Calu3 (cell line): ENCODE data around the gene MYO18B. TPM values are rescaled to one million over a fixed set of nuclear protein-coding genes. Genes with fewer than 3 reads are reported as not detected.

Source experiments
- BruUV-seq: library from RNA; stranded (reverse); fragments of 400-500 nt; replicated peaks from 2 replicates; lab custom pipeline; 2021; lab: Mats Ljungman, UMichigan
- CTCF ChIA-PET: fragments of 300-600 bp; sonication (Branson Sonifier 250); formaldehyde crosslinking; loops from one replicate; lab custom pipeline; 2022; ENCODE audit warnings: antibody characterized with exemption; lab: Charles Lee
- DNase-seq: peaks from one replicate; pipeline ENCODE4 v3.0.0; 2022
- H3K27ac Mint-ChIP-seq: one replicate; pipeline ENCODE4 v1.8.0; 2022; ENCODE audit warnings: mixed read lengths; ENCODE audit not compliant: unreplicated experiment
- H3K27me3 Mint-ChIP-seq: one replicate; pipeline ENCODE4 v1.8.0; 2022; ENCODE audit warnings: mixed read lengths; ENCODE audit not compliant: unreplicated experiment
- H3K36me3 Mint-ChIP-seq: one replicate; pipeline ENCODE4 v1.8.0; 2022; ENCODE audit warnings: mild to moderate bottlenecking, moderate library complexity, mixed read lengths; ENCODE audit not compliant: insufficient read depth, unreplicated experiment
- H3K4me1 Mint-ChIP-seq: one replicate; pipeline ENCODE4 v1.8.0; 2022; ENCODE audit warnings: mild to moderate bottlenecking, low read depth, mixed read lengths; ENCODE audit not compliant: unreplicated experiment
- H3K4me3 Mint-ChIP-seq: one replicate; pipeline ENCODE4 v1.8.0; 2022; ENCODE audit warnings: mild to moderate bottlenecking, low read depth, moderate library complexity, mixed read lengths; ENCODE audit not compliant: unreplicated experiment
- H3K9me3 Mint-ChIP-seq: one replicate; pipeline ENCODE4 v1.8.0; 2022; ENCODE audit warnings: low read depth, mixed read lengths; ENCODE audit not compliant: unreplicated experiment
- CTCF ChIP-seq: fragments of 200-600 bp; IDR thresholded peaks from one replicate; pipeline ENCODE4 v1.8.0; 2022; ENCODE audit warnings: antibody characterized with exemption; ENCODE audit not compliant: unreplicated experiment
- intact Hi-C: fragments of 100-400 bp; cut with micrococcal nuclease; formaldehyde crosslinking; loops from one replicate; pipeline ENCODE4 v1.10.0; 2022; ENCODE audit not compliant: unreplicated experiment
- total RNA-seq: library from RNA; stranded (reverse); gene quantifications from 2 replicates; pipeline ENCODE4 v1.2.3, GENCODE V29; 2022

The MYO18B gene
- total RNA-seq, 1 experiment from 2014 or later, result 0.59 TPM

GRCh38 chr22:25899566-25899965, 157.6 kb downstream of the MYO18B start:
- no peak for TF ChIP-seq CTCF
- DNase-seq, result no peak
- BruUV-seq, result no TSS peak
- intact Hi-C loops, result loop anchor here (5.0 kb wide), 1 partner anchor 433 kb away; no protein-coding TSS in a partner anchor
- Mint-ChIP-seq H3K4me1 (no peaks in the 10 kb centered on the region), H3K9me3 (no peaks in the 10 kb centered on the region), H3K27ac (no peak overlapping the region), H3K36me3 (no peaks in the 10 kb centered on the region), H3K27me3 (peaks cover 68% of the 10 kb centered on the region), H3K4me3 (no peak overlapping the region)
- CTCF ChIA-PET, result no interaction called here

GRCh38 chr22:25900390-25900789, 158.4 kb downstream of the MYO18B start:
- no peak overlapping the region for H3K4me3 Mint-ChIP-seq
- CTCF ChIA-PET, result no interaction called here
- no peak overlapping the region for H3K27ac Mint-ChIP-seq

GRCh38 chr22:25900880-25901279, 158.9 kb downstream of the MYO18B start:
- BruUV-seq, result no TSS peak

More at GRCh38 chr22:25900390-25900789, 158.4 kb downstream of the MYO18B start:
- intact Hi-C loops, result no loop called here
- Mint-ChIP-seq H3K36me3 (no peaks in the 10 kb centered on the region), H3K9me3 (no peaks in the 10 kb centered on the region), H3K4me1 (no peaks in the 10 kb centered on the region), H3K27me3 (peaks cover 68% of the 10 kb centered on the region)
- DNase-seq, result no peak
- no TSS peak for BruUV-seq
- TF ChIP-seq CTCF, result no peak

GRCh38 chr22:25902402-25902801, 160.4 kb downstream of the MYO18B start:
- no peak for DNase-seq
- H3K27me3 Mint-ChIP-seq, result peaks cover 68% of the 10 kb centered on the region
- intact Hi-C loops, result no loop called here
- no peak overlapping the region for H3K4me3 Mint-ChIP-seq
- H3K36me3 Mint-ChIP-seq, result no peaks in the 10 kb centered on the region
- CTCF ChIA-PET, result no interaction called here
- no TSS peak for BruUV-seq
- H3K4me1 Mint-ChIP-seq, result no peaks in the 10 kb centered on the region
- no peak overlapping the region for H3K27ac Mint-ChIP-seq
- no peaks in the 10 kb centered on the region for H3K9me3 Mint-ChIP-seq
- no peak for TF ChIP-seq CTCF

More at GRCh38 chr22:25900880-25901279, 158.9 kb downstream of the MYO18B start:
- no peak for TF ChIP-seq CTCF
- no peak overlapping the region for H3K4me3 Mint-ChIP-seq
- H3K36me3 Mint-ChIP-seq, result no peaks in the 10 kb centered on the region
- no peak for DNase-seq
- CTCF ChIA-PET, result no interaction called here
- no peaks in the 10 kb centered on the region for H3K9me3 Mint-ChIP-seq
- H3K27me3 Mint-ChIP-seq, result peaks cover 68% of the 10 kb centered on the region
- H3K4me1 Mint-ChIP-seq, result no peaks in the 10 kb centered on the region
- H3K27ac Mint-ChIP-seq, result no peak overlapping the region
- intact Hi-C loops, result no loop called here
